Measurements from ENCODE around the gene MEX3C. TPM values are rescaled to one million over a fixed set of nuclear protein-coding genes. Genes with fewer than 3 reads are reported as not detected.

MEX3C gene
- total and polyA plus RNA-seq, 2 donors (not counting 1 experiment from before 2014, with no cell fraction given), result 29.1 to 92.4 TPM

GRCh38 chr18:51133580-51134160 is 63.8 kb downstream of the MEX3C start:
- 96% methylated on average over 8 of the region's 12 CpGs for WGBS (ENCODE audit: insufficient coverage)
- Histone ChIP-seq H3K9me3 (ENCODE audit: control extremely low read depth in 1 of 3, control insufficient read depth in 2 of 3, insufficient read depth in 1 of 3, low read length in 2 of 3) (no peaks in the 10 kb centered on the region), H3K9ac (ENCODE audit: low read length) (no peak overlapping the region), H3K79me2 (ENCODE audit: control insufficient read depth, insufficient read depth, low read length) (no peaks in the 10 kb centered on the region), H3K4me1 (ENCODE audit: control insufficient read depth in 2 of 2, insufficient read depth in 2 of 2, low read length in 2 of 2) (peaks cover 0 to 10% of the 10 kb centered on the region in 2 donors), H4K20me1 (ENCODE audit: control insufficient read depth, insufficient read depth, low read length, poor library complexity, severe bottlenecking) (no peaks in the 10 kb centered on the region), H2AFZ (ENCODE audit: insufficient read depth, low read depth, low read length, poor library complexity, severe bottlenecking) (no peak overlapping the region), H3K4me3 (ENCODE audit: control extremely low read depth in 1 of 5, extremely low read depth in 1 of 5, insufficient read depth in 1 of 5, low read depth in 2 of 5, low read length in 4 of 5) (no peak overlapping the region), H3K36me3 (replicated peaks in 1 of 2; ENCODE audit: control extremely low read depth in 1 of 2, control insufficient read depth in 1 of 2, extremely low read depth in 1 of 2, insufficient read depth in 2 of 2, low read length in 1 of 2) (no peaks in the 10 kb centered on the region), H3K4me2 (replicated peaks; ENCODE audit: low read depth, low read length, poor library complexity, severe bottlenecking) (no peak overlapping the region), H3K27ac (ENCODE audit: low read length in 2 of 2) (no peak overlapping the region), H3K27me3 (replicated peaks in 1 of 4; ENCODE audit: control extremely low read depth in 1 of 4, control insufficient read depth in 3 of 4, insufficient read depth in 4 of 4, low read length in 3 of 4) (no peaks in the 10 kb centered on the region)
- no peak for DNase-seq
- no peak for ATAC-seq (ENCODE audit: low read depth)
- CTCF ChIA-PET, result interaction anchor here (0.6 to 1.2 kb wide), 2 partner anchors 62 to 1323 kb away, joined by 3 to 4 read pairs; no protein-coding TSS in a partner anchor
- no peak for TF ChIP-seq EZH2 (IDR thresholded peaks at IDR 0.05; ENCODE audit: borderline replicate concordance, insufficient read depth, low read depth, low read length, poor library complexity, severe bottlenecking)
- no peak for TF ChIP-seq CTCF (IDR thresholded peaks at IDR 0.05)
- Mint-ChIP-seq H3K27me3 (no peaks in the 10 kb centered on the region), H3K4me1 (peaks cover 8% of the 10 kb centered on the region), H3K27ac (no peak overlapping the region), H3K9me3 (ENCODE audit: insufficient read depth) (no peaks in the 10 kb centered on the region), H3K4me3 (no peak overlapping the region)
- intact Hi-C loops (cut with micrococcal nuclease), result no loop called here
- POLR2A ChIA-PET, result no interaction called here

- Mint-ChIP-seq H3K9me3 (ENCODE audit: insufficient read depth) (no peaks in the 10 kb centered on the region), H3K4me1 (no peaks in the 10 kb centered on the region), H3K27me3 (no peaks in the 10 kb centered on the region), H3K27ac (no peak overlapping the region), H3K4me3 (no peak overlapping the region)
- H3K9me3 ChIP-seq (ENCODE audit: control extremely low read depth in 1 of 3, control insufficient read depth in 2 of 3, insufficient read depth in 1 of 3, low read length in 2 of 3), result no peaks in the 10 kb centered on the region
- POLR2A ChIA-PET, result no interaction called here
- no peaks in the 10 kb centered on the region for H3K4me1 ChIP-seq (ENCODE audit: control insufficient read depth in 2 of 2, insufficient read depth in 2 of 2, low read length in 2 of 2)
- no peak overlapping the region for H3K4me3 ChIP-seq (ENCODE audit: control extremely low read depth in 1 of 5, extremely low read depth in 1 of 5, insufficient read depth in 1 of 5, low read depth in 2 of 5, low read length in 4 of 5)
- no peak for ATAC-seq (ENCODE audit: low read depth)
- H4K20me1 ChIP-seq (ENCODE audit: control insufficient read depth, insufficient read depth, low read length, poor library complexity, severe bottlenecking), result no peaks in the 10 kb centered on the region
- no peak overlapping the region for H3K9ac ChIP-seq (ENCODE audit: low read length)
- TF ChIP-seq EZH2 (IDR thresholded peaks at IDR 0.05; ENCODE audit: borderline replicate concordance, insufficient read depth, low read depth, low read length, poor library complexity, severe bottlenecking), result no peak
- TF ChIP-seq CTCF (IDR thresholded peaks at IDR 0.05), result no peak
- no peak for DNase-seq
- intact Hi-C loops (cut with micrococcal nuclease), result no loop called here
- H3K79me2 ChIP-seq (ENCODE audit: control insufficient read depth, insufficient read depth, low read length), result no peaks in the 10 kb centered on the region
- H3K36me3 ChIP-seq (replicated peaks in 1 of 2; ENCODE audit: control extremely low read depth in 1 of 2, control insufficient read depth in 1 of 2, extremely low read depth in 1 of 2, insufficient read depth in 2 of 2, low read length in 1 of 2), result no peaks in the 10 kb centered on the region
- no peaks in the 10 kb centered on the region for H3K27me3 ChIP-seq (replicated peaks in 1 of 4; ENCODE audit: control extremely low read depth in 1 of 4, control insufficient read depth in 3 of 4, insufficient read depth in 4 of 4, low read length in 3 of 4)
- no peak overlapping the region for H3K4me2 ChIP-seq (replicated peaks; ENCODE audit: low read depth, low read length, poor library complexity, severe bottlenecking)
- no peak overlapping the region for H2AFZ ChIP-seq (ENCODE audit: insufficient read depth, low read depth, low read length, poor library complexity, severe bottlenecking)
- CTCF ChIA-PET, result no interaction called here
- 92% methylated on average over 5 of the region's 6 CpGs for WGBS (ENCODE audit: insufficient coverage)
- H3K27ac ChIP-seq (ENCODE audit: low read length in 2 of 2), result no peak overlapping the region
Observed at GRCh38 chr18:51132256-51132935, 65.1 kb downstream of the MEX3C start.
